Loucy (cell line): ENCODE data around the gene TF.

Experiments used
- H2AFZ ChIP-seq: fragments of 200-600 bp; sonication (generic); 2 replicates; pipeline ENCODE4 v1.6.0; 2016; ENCODE audit warnings: antibody characterized with exemption, mild to moderate bottlenecking, low read length, moderate library complexity
- H3F3A ChIP-seq: fragments of 200-600 bp; 2 replicates; pipeline ENCODE4 v1.6.0; 2016; ENCODE audit warnings: antibody characterized with exemption, low read depth, mild to moderate bottlenecking
- H3K27me3 ChIP-seq: fragments of 200-600 bp; sonication (generic); 2 replicates; pipeline ENCODE4 v1.6.1; 2014; ENCODE audit warnings: low read length, mild to moderate bottlenecking; ENCODE audit not compliant: insufficient read depth, poor library complexity, severe bottlenecking
- H3K36me3 ChIP-seq: fragments of 200-600 bp; sonication (generic); 2 replicates; pipeline ENCODE4 v1.6.1; 2016; ENCODE audit warnings: low read length; ENCODE audit not compliant: insufficient read depth
- H3K4me1 ChIP-seq: fragments of 200-600 bp; sonication (generic); 2 replicates; pipeline ENCODE4 v1.5.1; 2014; ENCODE audit warnings: low read length, mild to moderate bottlenecking; ENCODE audit not compliant: insufficient read depth, poor library complexity, severe bottlenecking
- H3K4me2 ChIP-seq: fragments of 200-600 bp; sonication (generic); 2 replicates; pipeline ENCODE4 v1.6.0; 2014; ENCODE audit warnings: antibody characterized with exemption, low read length, low read depth, mild to moderate bottlenecking; ENCODE audit not compliant: poor library complexity, severe bottlenecking
- H3K4me3 ChIP-seq: fragments of 200-600 bp; sonication (generic); 2 replicates; pipeline ENCODE4 v1.5.1; 2014; ENCODE audit warnings: low read length, mild to moderate bottlenecking, mixed read lengths; ENCODE audit not compliant: poor library complexity, severe bottlenecking
- H3K79me2 ChIP-seq: fragments of 200-600 bp; sonication (generic); 2 replicates; pipeline ENCODE4 v1.6.1; 2014; ENCODE audit warnings: low read length; ENCODE audit not compliant: insufficient read depth
- H3K9ac ChIP-seq: fragments of 200-600 bp; sonication (generic); 2 replicates; pipeline ENCODE4 v1.6.0; 2014; ENCODE audit warnings: mild to moderate bottlenecking, low read depth, low read length, moderate library complexity; ENCODE audit not compliant: poor library complexity, severe bottlenecking
- H3K9me2 ChIP-seq: fragments of 200-600 bp; sonication (generic); replicated peaks from 2 replicates; pipeline ENCODE4 v1.6.1; 2016; ENCODE audit warnings: low read depth, low read length, mixed read lengths
- H3K9me3 ChIP-seq: fragments of 200-600 bp; sonication (generic); 2 replicates; pipeline ENCODE4 v1.6.1; 2014; ENCODE audit warnings: mild to moderate bottlenecking, antibody characterized with exemption, low read length, low read depth; ENCODE audit not compliant: insufficient read depth
- H4K20me1 ChIP-seq: fragments of 200-600 bp; sonication (generic); 2 replicates; pipeline ENCODE4 v1.6.0; 2014; ENCODE audit warnings: antibody characterized with exemption, low read length, mild to moderate bottlenecking; ENCODE audit not compliant: insufficient read depth, poor library complexity, severe bottlenecking
- EZH2phosphoT487 ChIP-seq: fragments of 200-600 bp; IDR thresholded peaks from 2 replicates; pipeline ENCODE4 v1.6.1; 2018; ENCODE audit warnings: antibody characterized with exemption, mild to moderate bottlenecking, moderate library complexity, borderline replicate concordance
- TF ChIP-seq, protein P1 (sequence below): fragments of 200-600 bp; sonication (generic); conservative IDR thresholded peaks from 2 replicates; pipeline ENCODE4 v1.5.1; 2014; ENCODE audit warnings: mild to moderate bottlenecking, antibody characterized with exemption, low read length

Gene TF

GRCh38 chr3:133759740-133760305 is 13.6 kb downstream of the TF start:
- Histone ChIP-seq H3K4me3 (no peak overlapping the region), H2AFZ (no peak overlapping the region), H3K4me2 (no peak overlapping the region), H3K4me1 (no peaks in the 10 kb centered on the region), H4K20me1 (no peaks in the 10 kb centered on the region), H3K79me2 (no peaks in the 10 kb centered on the region), H3K9ac (no peak overlapping the region), H3F3A (no peaks in the 10 kb centered on the region), H3K36me3 (no peaks in the 10 kb centered on the region), H3K9me3 (no peaks in the 10 kb centered on the region), H3K27me3 (no peaks in the 10 kb centered on the region), H3K9me2 (no peaks in the 10 kb centered on the region)
- TF ChIP-seq EZH2phosphoT487: no peak

- no peaks in the 10 kb centered on the region for H3F3A ChIP-seq
- H3K27me3 ChIP-seq: no peaks in the 10 kb centered on the region
These were observed 14.7 kb downstream of the TF start for GRCh38 chr3:133760916-133761315.

GRCh38 chr3:133761605-133762484 is 15.7 kb downstream of the TF start:
- Histone ChIP-seq H3K36me3 (no peaks in the 10 kb centered on the region), H2AFZ (no peak overlapping the region), H3K27me3 (no peaks in the 10 kb centered on the region), H3K9ac (no peak overlapping the region), H3K79me2 (no peaks in the 10 kb centered on the region), H3F3A (no peaks in the 10 kb centered on the region), H4K20me1 (no peaks in the 10 kb centered on the region), H3K9me2 (no peaks in the 10 kb centered on the region), H3K9me3 (no peaks in the 10 kb centered on the region), H3K4me2 (no peak overlapping the region), H3K4me3 (no peak overlapping the region), H3K4me1 (no peaks in the 10 kb centered on the region)
- TF ChIP-seq, protein P1, sequence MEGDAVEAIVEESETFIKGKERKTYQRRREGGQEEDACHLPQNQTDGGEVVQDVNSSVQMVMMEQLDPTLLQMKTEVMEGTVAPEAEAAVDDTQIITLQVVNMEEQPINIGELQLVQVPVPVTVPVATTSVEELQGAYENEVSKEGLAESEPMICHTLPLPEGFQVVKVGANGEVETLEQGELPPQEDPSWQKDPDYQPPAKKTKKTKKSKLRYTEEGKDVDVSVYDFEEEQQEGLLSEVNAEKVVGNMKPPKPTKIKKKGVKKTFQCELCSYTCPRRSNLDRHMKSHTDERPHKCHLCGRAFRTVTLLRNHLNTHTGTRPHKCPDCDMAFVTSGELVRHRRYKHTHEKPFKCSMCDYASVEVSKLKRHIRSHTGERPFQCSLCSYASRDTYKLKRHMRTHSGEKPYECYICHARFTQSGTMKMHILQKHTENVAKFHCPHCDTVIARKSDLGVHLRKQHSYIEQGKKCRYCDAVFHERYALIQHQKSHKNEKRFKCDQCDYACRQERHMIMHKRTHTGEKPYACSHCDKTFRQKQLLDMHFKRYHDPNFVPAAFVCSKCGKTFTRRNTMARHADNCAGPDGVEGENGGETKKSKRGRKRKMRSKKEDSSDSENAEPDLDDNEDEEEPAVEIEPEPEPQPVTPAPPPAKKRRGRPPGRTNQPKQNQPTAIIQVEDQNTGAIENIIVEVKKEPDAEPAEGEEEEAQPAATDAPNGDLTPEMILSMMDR: no peak
- no peak for TF ChIP-seq EZH2phosphoT487

More at GRCh38 chr3:133760916-133761315, 14.7 kb downstream of the TF start:
- TF ChIP-seq, protein P1: no peak
- no peak for TF ChIP-seq EZH2phosphoT487
- no peak overlapping the region for H3K4me3 ChIP-seq
- H3K4me2 ChIP-seq: no peak overlapping the region
- H3K9me3 ChIP-seq: no peaks in the 10 kb centered on the region
- no peak overlapping the region for H3K9ac ChIP-seq
- no peak overlapping the region for H2AFZ ChIP-seq
- H3K9me2 ChIP-seq: no peaks in the 10 kb centered on the region
- no peaks in the 10 kb centered on the region for H3K79me2 ChIP-seq
- no peaks in the 10 kb centered on the region for H3K4me1 ChIP-seq
- no peaks in the 10 kb centered on the region for H3K36me3 ChIP-seq
- H4K20me1 ChIP-seq: no peaks in the 10 kb centered on the region
